Measurements from ENCODE around the gene CDHR4.
A peak's percentile ranks its signal among the peaks of the same experiment; 100 is the strongest.
"Not testable (repeated sequence)": the region's sequence is repeated elsewhere in the genome, so short reads cannot be mapped to it uniquely, and the experiment has no call there.

Gene CDHR4

DNA sequence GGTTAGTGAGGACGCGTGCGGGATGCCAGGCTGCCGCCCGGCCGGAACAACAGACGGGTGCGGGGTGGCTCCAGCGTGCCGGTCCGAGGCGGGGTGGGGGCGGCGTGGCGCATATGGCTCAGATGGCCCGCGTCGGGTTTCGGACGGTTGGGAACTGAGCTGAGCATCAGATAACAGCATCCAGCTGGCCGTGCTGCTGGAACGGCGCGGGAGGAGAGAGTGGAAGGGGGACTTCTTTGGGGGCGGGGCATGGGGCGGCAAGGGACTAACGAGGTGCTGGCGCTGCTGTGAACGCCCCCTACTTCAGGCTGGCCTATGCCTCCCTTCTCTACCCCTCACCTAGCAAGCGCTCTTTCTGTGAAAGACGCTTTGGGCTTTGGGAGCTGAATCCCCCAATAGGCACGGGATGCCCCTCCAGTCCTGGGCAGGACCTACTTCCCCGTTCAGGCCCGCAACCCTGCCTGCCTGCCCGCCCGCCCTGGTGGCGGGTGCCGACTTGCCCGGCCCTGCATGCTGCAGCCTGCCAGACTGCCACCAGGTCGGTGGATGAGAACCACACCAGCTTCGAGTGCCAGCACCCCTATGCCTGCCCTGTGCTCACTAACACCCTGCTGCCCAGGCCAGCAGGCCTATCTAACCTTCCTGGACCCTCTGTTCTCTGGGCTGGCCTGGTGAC lies 3.9 kb upstream of the CDHR4 start:
- DNase-seq = peak; percentile 80

DNA sequence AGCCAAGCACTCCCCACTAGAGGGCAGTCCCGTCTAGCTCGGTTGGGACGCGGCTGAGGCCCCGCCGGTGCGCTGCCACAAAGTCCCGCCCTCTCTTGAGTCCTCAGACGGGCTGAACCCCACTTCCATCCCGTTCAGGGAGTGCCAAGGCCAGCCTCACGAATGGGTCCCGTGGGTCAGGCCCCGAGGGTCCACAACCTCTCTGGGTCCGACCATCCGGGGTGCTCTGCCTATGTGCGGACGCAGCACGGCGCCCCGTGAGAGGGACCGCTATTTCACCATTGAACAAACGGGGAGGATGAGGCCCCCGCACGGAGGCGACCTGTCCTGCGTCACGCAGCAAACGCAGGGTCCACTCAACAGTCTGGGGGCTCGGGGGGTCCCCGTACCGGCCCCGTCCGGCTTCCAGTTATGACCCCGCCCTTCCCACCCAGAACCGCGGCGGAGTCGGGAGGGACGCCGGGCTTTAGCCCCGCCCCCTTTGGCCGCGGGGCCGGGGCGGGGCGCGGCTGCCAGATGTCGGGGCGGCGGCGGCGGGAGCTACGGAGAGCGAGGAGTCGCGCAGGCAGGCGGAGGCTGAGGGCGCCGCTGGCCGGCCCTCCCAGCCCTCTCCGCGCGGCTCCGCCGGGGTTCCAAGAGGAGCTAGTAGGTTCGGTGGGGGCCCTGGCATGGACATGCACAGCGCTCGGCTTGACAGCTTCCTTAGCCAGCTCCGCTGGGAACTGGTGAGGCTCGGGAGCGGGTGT lies 3.2 kb upstream of the CDHR4 start, which contains the start of gene INKA1:
INKA1 (plus strand) TSS at position 543 of the 746 bp plus-strand sequence; CDS start at position 675, 132 bp downstream.
- peak; percentile 93 for DNase-seq

DNA sequence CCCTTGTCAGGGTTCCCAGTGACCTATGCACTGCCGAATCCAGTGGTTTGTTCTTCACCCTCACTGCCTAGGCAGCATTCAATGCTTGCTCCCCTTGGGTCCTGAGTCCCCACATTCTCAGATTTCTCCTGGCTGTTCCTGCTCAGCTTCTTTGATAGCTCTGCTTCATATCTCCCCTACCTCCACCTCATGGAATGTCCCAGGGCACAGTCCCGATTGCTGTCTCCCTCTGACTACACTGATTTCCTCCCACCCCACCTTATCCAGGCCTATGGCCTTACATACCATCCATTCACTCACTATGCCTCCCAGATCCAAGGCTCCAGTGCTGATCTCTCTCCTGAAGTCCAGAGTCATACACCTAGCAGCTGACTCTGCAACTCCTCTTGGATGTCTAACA lies 1.5 kb upstream of the CDHR4 start:
- no peak for DNase-seq

DNA sequence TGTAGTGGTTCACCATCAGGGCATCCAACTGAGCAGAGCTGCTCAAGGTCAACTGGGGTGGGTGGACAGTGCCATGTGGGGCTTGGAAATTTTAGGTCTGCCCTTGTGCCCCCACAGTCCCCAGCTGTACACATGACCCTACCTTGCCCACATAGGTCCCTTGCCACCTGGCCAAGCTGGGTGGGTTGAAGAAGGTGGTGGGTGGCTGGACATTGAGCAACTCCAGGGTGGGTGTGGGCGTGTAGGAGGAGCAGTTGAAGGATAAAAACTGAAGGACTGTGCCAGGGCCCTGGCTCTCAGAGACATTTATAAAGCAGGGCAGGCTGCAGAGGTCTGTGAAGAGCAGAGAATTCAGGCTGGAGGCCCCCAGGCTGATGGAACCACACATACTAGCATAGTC lies 568 bp downstream of the CDHR4 start:
- DNase-seq = no peak

DNA sequence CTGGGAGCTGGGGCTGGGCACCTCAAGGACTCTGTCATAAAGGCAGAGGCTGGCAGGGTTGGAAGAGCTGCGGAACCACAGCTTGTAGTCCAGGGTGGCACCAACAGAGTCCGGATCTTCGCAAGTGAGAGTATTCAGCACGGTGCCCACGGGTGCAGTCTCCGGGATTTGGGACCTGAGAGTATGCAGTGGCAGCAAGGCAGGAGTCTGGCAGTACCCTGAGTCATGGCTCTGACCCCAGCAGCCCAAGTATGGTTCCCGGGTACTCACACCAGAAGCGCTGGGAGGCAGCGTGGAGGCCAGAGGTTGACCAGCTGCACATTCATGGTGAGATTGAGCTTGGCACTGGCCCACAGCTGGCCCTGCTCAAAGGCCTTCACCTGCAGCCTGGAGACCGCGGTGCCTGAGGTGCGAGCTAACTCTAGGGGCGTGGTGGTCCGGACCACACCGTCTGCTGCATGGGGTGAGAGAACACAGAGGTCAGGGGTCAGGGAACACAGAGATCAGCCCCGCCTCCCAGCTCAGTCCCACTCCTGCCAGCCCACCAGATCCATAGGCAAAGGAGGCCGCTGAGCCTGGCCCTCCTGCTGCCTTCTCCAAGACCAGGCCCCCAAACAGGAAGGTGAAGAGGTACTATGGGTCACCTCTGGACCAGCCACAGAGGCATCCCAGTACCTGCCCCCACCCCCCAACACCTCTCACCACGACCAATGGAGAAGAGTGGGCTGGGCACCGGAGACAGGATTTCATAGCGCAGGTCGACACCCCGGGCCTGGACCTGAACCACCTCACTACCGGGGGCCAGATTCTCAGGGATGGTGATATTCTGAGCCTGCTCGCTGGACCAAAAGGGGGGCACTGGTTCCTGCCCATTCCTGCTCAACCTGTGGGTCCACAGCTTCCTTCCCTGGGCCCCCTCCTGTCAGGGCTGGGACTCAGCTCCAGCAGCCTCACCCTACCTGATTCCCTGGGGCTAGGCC lies 4.5 kb downstream of the CDHR4 start:
- DNase-seq = no peak

DNA sequence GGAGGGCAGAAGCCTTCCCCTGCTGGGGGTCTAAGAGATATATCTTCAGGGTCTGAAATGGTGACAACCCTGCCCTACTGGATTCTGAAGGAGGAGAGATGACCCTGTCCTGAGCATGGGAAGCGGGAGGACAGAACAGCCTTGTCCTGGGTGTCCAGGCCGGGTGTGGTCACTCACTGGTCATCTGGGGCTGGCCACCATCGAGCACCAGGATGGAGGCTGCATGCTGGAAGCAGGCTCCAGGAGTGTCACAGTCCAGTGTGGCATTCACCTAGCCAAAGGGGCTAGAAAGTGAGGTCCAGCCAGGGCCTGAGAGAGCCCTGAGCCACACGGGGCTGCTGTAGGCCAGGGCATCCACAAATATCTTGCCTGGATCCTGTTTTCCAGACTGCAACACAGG lies 5.2 kb downstream of the CDHR4 start:
- DNase-seq = no peak

DNA sequence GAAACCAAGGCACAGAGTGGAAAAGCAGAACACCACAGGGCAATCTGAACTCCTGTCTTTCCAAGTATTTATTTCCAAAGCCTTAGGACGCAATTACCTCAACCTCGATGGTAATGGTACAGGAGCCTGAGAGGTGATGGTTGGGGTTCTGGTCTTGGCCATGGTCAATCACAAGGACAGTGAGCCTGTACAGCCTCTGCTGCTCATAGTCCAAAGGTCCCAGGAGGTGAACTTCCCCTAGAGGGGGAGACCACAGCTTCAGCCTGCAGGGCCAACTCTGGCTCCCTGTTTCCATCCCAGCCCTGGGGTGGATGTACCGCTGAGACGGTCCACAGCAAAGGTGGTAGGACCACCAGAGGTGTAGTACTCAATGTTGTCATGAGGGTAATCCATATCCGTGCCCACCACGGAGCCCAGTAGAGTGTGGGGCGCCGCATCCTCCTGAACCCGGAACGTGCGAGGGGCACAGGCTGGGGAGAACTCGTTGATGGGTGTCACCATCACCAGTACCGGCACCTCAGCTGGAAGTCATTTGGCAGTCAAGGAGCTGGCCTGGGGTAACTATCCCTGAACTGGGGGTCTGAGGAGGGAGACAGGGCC lies 6.1 kb downstream of the CDHR4 start:
- no peak for DNase-seq

DNA sequence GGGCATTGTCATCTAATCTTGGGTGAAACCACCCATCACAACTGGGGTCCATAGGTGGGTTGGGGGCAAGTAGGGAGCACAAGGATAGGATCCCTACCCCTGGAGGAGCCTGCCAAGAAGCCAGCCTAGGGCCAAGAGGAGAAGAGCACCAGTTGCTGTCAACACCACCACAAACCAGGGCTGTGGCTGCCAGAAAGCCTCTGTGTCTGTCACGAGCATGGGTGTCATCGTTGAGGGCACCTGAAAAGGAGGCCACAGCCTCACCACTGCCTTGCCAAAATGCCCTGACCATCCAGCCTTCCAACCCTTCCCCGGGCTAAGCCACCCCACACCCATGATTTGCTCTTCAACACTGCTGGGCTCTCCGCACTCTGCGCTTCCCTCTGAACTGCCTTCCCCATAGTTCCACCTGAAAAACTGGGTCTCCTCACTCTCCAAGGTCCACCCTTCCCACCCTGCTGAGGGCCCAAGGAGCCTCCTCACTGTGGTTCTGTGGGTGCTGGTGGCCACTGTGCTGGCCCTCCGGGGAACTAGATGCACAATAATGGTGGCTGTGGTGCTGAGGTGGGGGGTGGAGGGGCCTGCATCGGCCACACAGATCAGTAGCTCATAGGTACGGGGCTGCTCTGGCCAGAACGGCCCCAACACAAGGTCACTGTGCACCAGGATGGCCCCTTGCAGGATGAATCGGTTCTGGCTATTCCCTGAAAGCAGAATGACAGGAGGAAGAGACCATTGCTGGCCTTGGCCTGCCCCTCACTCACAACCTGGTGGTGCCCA lies 7.1 kb downstream of the CDHR4 start:
- no peak for DNase-seq

DNA sequence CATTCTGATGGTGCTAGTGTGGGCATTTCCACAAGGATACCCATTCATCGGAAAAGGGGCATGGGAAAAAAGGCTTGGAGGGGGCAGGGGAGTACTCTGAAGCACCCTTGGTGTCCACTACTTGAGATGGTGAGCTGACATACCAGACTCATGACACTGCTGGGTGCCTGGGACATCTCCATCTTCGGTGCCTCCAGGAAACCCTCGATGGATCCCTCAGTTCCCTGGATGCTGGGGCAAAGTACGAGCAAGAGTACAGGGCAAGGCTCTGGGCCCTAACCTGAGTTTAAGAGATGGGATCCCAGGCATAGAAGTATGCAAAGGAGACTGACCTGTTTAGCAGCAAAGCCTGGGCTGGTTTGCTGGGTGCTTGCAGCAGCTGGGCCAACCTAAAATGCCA lies 8.1 kb downstream of the CDHR4 start:
- DNase-seq = no peak

DNA sequence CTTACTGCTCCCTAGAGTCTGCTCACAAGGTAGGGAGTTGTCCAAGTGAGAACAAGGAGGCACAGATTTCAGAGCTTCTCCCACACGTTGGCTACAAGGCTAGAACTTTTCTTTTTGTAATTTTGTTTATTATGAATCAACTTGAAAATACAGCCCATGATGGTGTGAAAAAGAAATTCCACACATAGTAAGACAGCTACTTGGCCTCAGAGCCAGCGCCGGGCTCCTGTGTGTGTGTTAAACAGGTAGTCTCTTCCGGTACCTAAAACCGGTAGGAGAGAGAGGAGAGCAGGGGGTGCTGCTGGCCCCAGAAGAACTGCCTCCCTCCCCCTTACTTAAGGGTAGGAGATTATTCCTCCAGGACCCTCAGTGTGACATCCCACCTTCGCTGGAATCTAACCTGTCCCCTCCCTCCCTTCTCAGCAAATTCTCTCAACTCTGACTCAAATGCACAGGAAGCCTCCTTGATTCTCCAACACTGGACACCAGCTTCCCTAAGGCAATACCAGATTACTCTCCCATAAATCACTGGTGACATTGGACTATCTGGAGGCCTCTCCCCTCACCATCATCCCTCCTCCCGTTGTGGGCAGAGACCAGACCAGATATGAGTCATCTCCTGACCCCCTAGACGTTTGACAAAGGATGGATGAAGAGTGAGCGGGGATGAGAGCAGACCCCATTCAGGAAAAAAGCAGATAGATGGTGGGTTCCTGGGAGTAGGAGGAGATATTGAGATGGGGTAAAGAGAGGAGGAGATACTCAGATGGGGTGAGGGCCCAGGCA lies 8.9 kb downstream of the CDHR4 start:
- DNase-seq = no peak

DNA sequence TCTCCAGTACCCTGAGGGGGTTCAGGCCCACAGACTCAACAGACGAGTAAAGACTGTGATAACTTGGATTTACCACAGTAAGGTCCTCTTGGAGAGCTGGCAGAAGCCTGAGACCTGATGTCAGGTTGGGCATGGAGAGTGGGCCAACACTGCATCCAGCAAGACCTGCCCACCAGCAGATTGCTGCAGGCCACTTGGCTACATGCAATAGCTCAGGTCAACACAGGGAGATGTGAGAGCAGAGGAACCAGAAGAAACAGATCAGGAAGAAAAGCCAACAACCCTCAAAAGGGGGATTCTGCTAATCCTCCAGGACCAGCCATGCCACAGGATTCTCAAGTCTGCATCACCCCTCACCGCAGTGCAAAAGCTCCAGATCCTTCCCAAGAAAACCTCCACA lies 11.6 kb downstream of the CDHR4 start:
- DNase-seq = no peak

DNA sequence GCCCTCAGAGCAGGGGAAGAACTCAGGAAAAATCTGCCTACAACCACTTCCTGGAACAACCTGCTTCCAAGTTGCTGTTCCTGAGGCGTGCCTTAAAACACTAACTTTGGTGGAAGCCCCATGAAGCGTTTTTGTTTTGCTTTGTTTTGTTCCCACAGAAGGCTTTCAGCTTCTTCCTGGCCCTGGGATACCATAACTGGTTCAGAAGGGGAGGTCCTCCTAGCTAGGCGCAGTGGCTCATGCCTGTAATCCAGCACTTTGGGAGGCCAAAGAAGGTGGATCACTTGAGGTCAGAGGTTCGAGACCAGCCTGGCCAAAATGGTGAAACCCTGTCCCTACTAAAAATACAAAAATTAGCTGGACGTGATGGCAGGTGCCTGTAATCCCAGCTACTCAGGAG lies 12.1 kb downstream of the CDHR4 start:
- no peak for DNase-seq

DNA sequence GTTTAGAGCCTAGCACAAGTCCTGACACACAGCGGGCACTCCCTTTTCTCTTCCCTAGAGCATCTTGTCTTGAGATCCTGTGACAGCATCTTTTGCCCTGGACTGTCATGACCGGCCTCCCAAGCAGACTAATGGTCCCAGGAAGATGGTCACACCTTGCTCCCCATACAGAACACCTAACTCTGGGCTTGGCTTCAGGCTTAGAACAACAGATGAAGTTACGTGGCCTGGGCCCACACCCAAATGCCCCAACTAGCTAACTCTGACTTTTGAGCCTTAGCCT lies 12.6 kb downstream of the CDHR4 start:
- DNase-seq = no peak

DNA sequence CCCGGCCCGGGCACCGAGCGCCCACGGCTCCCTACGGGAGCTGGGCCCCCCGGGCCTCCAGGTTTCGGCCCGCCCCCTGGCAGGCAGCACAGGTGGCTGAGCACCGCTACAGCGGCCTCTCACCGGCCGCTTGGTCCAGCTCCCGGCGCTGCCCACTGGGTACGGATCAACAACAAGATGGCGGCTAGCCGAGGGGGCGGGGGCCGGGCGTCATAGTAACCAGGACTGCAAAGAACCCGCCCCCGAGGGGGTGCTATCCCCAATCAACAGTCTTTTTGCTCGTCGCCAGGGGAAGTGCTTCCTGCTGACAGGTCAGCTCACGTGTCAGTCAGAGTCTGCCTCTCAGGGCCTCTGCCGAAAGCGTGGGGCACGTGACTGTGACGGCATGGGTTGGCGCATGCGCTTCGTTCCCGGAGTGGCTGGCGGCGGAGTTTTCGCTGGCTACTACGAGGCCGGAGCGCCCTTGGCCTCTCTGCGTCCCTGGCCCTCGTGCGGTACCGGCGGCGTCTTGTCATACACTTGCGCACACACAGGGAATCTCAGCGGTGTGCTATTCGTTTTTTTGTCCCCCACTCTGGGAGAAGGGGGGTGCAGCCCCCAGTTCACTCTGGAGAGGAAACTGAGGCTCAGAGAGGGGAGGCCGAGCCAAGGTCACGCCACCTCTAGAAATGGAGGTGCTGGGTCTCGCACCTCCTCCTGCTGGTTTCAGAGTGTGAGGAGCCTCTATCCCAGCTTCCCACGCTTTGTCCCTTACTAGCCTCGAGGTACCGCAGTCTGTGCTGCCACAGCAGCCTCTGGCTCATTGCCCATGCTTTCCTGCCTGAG lies 13.1 kb downstream of the CDHR4 start, which contains the start of gene IP6K1:
IP6K1 (minus strand) TSS at position 186 of the 825 bp plus-strand sequence. CDS start 38,502 bp downstream, outside the sequence.
- DNase-seq = peak; percentile 100

DNA sequence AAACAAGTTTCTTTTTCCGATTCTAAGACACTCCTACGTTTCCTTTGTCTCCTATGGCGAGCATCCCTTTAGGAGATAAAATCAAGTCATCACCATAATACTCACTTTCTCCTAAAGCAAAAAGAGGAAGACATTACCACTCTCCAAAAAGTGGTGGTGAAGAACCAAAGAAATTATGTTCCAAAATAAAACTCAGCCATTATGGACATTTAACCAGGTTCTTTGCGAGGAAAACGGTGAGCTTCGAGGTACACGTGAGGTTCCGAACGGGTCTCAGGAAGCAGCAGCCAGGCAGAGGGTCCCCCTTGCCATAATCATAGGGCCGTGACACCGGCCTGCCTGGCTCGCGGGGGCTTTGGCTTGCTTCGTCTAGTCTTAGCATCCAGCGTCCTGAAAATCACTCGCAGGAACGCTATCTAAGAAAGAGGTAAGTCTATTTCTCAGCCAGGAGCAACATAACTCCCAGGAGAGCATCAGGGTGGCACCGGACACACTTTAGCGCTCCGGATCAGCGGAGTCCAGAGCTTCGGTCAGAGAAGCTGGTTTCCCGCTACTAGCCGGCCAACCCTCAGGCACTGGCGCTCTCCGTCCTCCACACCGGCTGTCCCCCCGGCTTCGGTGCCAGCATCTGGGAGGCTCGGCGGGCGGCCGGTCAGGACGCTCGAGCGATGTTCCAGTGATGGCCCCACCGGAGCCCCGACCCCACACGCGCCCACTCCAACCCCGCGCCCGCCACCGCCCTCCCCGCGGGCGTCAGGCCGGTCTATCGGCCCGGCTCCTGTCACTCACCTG lies 13.9 kb downstream of the CDHR4 start:
- DNase-seq = peak; percentile 69

DNA sequence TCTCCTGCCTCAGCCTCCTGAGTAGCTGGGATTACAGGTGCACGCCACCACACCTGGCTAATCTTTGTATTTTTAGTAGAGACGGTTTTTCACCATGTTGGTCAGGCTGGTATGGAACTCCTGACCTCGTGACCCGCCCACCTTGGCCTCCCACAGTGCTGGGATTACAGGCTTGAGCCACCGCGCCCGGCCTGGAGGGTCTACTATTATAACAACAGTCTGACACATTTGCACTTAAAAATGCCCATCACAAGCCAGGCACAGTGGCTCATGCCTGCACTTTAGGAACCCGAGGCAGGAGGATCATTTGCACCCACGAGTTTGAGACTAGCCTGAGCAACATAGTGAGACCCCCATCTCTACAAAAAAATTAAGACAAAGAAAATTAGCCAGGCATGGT lies 17.4 kb downstream of the CDHR4 start:
- not testable (repeated sequence) for DNase-seq

DNA sequence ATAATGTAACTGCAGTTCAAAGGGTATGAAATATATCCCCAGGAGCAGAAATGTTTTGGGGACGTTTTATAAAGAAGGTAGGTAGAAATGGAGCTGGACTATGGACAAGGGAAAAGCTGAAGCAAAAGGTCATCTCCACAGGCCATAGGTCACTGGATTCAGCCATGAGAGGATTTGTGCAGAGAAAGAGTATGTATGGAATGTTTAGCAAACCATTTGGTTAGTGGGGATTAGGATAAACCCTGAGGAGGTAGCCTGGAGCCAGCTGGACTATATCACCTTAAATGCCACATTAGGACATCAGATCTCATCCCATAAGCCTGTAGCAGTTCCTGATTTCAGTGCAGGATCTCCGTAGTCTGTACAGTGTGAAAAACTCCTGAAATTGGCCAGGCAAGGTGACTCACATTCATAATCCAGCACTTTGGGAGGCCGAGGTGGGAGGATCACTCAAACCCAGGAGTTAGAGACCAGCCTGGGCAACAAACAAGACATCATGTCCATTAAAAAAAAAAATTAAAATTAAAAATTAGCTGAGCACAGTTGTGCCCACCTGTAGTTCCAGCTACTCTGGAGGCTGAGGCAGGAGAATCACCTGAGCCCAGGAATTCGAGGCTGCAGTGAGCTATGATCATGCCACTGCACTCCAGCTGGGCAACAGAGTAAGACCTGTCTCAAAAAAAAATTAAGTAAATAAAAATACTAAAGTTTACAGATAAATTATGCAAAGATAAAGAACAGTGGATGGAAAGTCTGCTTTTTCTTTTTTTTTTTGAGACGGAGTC lies 18.1 kb downstream of the CDHR4 start:
- no peak for DNase-seq

DNA sequence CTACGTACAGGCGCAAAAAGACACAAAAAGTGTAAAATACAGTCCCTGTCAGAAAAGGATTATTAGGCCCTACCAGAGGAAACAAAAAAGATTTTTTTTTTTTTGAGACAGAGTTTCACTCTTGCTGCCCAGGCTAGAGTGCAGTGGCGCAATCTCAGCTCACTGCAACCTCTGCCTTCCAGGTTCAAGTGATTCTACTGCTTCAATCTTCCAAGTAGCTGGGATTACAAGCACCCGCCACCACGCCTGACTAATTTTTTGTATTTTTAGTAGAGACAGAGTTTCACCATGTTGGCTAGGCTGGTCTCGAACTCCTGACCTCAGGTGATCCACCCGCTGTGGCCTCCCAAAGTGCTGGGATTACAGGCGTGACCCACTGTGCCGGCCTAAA lies 18.7 kb downstream of the CDHR4 start:
- DNase-seq = not testable (repeated sequence)
